Hematopoietic multipotent progenitor cell treated with erythropoietin and hydrocortisone succinate and interleukin-3 and kit ligand, for 17 days (in vitro differentiated cells): ENCODE results near the gene CDH26.

Experiments
- DNase-seq: peaks from one replicate; pipeline ENCODE4 v3.0.0-alpha.2; 2015; ENCODE audit warnings: low spot score

The CDH26 gene

GRCh38 chr20:60063739-60064380, 105.6 kb downstream of the CDH26 start:
- no peak for DNase-seq
